CD14-positive monocyte (primary cell): ENCODE results near the gene MSANTD1. TPM values are rescaled to one million over a fixed set of nuclear protein-coding genes. Genes with fewer than 3 reads are reported as not detected.

Experiments
- DNase-seq, 3 donors: peaks; one replicate each; pipeline ENCODE4 v3.0.0-alpha.2; 2011 to 2022
- H2AFZ ChIP-seq: 2 replicates; pipeline ENCODE4 v1.6.0; 2012; ENCODE audit warnings: mild to moderate bottlenecking, low read depth, low read length, inconsistent platforms; ENCODE audit not compliant: insufficient read depth, poor library complexity, severe bottlenecking
- H3K27ac ChIP-seq, 2 donors: 1 replicate in 1 of 2; 2 replicates in 1 of 2; pipeline ENCODE4 v1.5.1; 2012 to 2013; ENCODE audit warnings: low read length in 2 of 2, control low read depth in 1 of 2, inconsistent platforms in 1 of 2, low read depth in 1 of 2, mild to moderate bottlenecking in 1 of 2
- H3K27me3 ChIP-seq, 2 donors: one replicate each; pipeline versions ENCODE4 v1.6.0 to v1.6.1; 2011 to 2013; ENCODE audit warnings: low read length in 2 of 2; ENCODE audit not compliant: control insufficient read depth in 2 of 2, insufficient read depth in 2 of 2
- H3K36me3 ChIP-seq, 2 donors: replicated peaks in 1 of 2; 1 replicate in 1 of 2; 2 replicates in 1 of 2; pipeline versions ENCODE4 v1.5.1 to v1.6.1; 2012 to 2013; ENCODE audit warnings: low read length in 2 of 2, control low read depth in 1 of 2, inconsistent platforms in 1 of 2, mild to moderate bottlenecking in 1 of 2; ENCODE audit not compliant: insufficient read depth in 2 of 2, control insufficient read depth in 1 of 2
- H3K4me1 ChIP-seq, 2 donors: 1 replicate in 1 of 2; 2 replicates in 1 of 2; pipeline versions ENCODE4 v1.5.1 to v1.6.1; 2012 to 2013; ENCODE audit warnings: low read length in 2 of 2, control low read depth in 1 of 2, inconsistent platforms in 1 of 2, mild to moderate bottlenecking in 1 of 2, moderate library complexity in 1 of 2; ENCODE audit not compliant: insufficient read depth in 2 of 2, control insufficient read depth in 1 of 2
- H3K4me2 ChIP-seq: replicated peaks from 2 replicates; pipeline ENCODE3; 2012; ENCODE audit warnings: low read length, moderate library complexity, mild to moderate bottlenecking; ENCODE audit not compliant: poor library complexity, severe bottlenecking; ENCODE audit errors: extremely low read depth
- H3K4me3 ChIP-seq, 3 experiments: fragments of 200-600 bp in 1 of 3; sonication (generic) in 1 of 3; replicated peaks in 1 of 3; 1 replicate in 2 of 3; 2 replicates in 1 of 3; pipeline ENCODE4 v1.5.1; 2011 to 2013; ENCODE audit warnings: low read length in 3 of 3, mild to moderate bottlenecking in 3 of 3, control low read depth in 2 of 3, low read depth in 2 of 3, inconsistent platforms in 1 of 3, moderate library complexity in 1 of 3
- H3K79me2 ChIP-seq: 2 replicates; pipeline ENCODE4 v1.6.0; 2012; ENCODE audit warnings: mild to moderate bottlenecking, control low read depth, inconsistent platforms, low read length, moderate library complexity; ENCODE audit not compliant: insufficient read depth
- H3K9ac ChIP-seq: 2 replicates; pipeline ENCODE4 v1.6.0; 2017; ENCODE audit warnings: low read length, mild to moderate bottlenecking; ENCODE audit not compliant: insufficient read depth, poor library complexity, severe bottlenecking
- H3K9me3 ChIP-seq, 2 donors: replicated peaks in 1 of 2; 1 replicate in 1 of 2; 2 replicates in 1 of 2; pipeline versions ENCODE4 v1.5.1 to v1.6.1; 2012 to 2013; ENCODE audit warnings: low read length in 2 of 2, control low read depth in 1 of 2; ENCODE audit not compliant: control insufficient read depth in 1 of 2, insufficient read depth in 1 of 2
- H4K20me1 ChIP-seq: 2 replicates; pipeline ENCODE4 v1.6.0; 2012; ENCODE audit warnings: mild to moderate bottlenecking, low read length, control low read depth, moderate library complexity; ENCODE audit not compliant: insufficient read depth
- H3K27ac Mint-ChIP-seq, 7 donors: one replicate each; pipeline ENCODE4 v1.8.0; 2020; ENCODE audit warnings: mild to moderate bottlenecking in 7 of 7, mixed read lengths in 7 of 7, moderate library complexity in 6 of 7, inconsistent platforms in 2 of 7
- H3K27me3 Mint-ChIP-seq, 3 donors: one replicate each; pipeline ENCODE4 v1.8.0; 2021 to 2022; ENCODE audit warnings: low read depth in 3 of 3, mild to moderate bottlenecking in 3 of 3, mixed read lengths in 3 of 3, moderate library complexity in 3 of 3, inconsistent platforms in 1 of 3
- H3K36me3 Mint-ChIP-seq, 2 donors: one replicate each; pipeline ENCODE4 v1.8.0; 2020; ENCODE audit warnings: mixed read lengths in 2 of 2, inconsistent platforms in 1 of 2, mild to moderate bottlenecking in 1 of 2
- H3K4me1 Mint-ChIP-seq: one replicate; pipeline ENCODE4 v1.8.0; 2020; ENCODE audit warnings: mild to moderate bottlenecking, mixed read lengths
- H3K4me3 Mint-ChIP-seq, 2 donors: one replicate each; pipeline ENCODE4 v1.8.0; 2020; ENCODE audit warnings: mild to moderate bottlenecking in 2 of 2, mixed read lengths in 2 of 2, moderate library complexity in 1 of 2
- H3K9me3 Mint-ChIP-seq, 7 donors: one replicate each; pipeline ENCODE4 v1.8.0; 2020 to 2022; ENCODE audit warnings: mixed read lengths in 7 of 7, mild to moderate bottlenecking in 6 of 7, moderate library complexity in 6 of 7, inconsistent platforms in 2 of 7
- WGBS: methylation state at CpG from one replicate; pipeline ENCODE4 v1.1.5; 2013; ENCODE audit warnings: missing lambda C conversion rate; ENCODE audit not compliant: insufficient coverage; 5-methylcytosine and 5-hydroxymethylcytosine counted together
- intact Hi-C, 2 donors: fragments of 100-400 bp; cut with micrococcal nuclease; formaldehyde crosslinking; loops; one replicate each; pipeline versions ENCODE4 v1.15.0 to v1.15.1; 2023
- polyA plus RNA-seq, 3 donors: library from polyadenylated mRNA; depleted of rRNA in 1 of 3; unstranded in 2 of 3; stranded (reverse) in 1 of 3; fragments of 300-500 nt in 2 of 3; fragments of >200 nt in 1 of 3; fragmentation: Illumina TruSeq in 2 of 3; gene quantifications; 1 replicate in 2 of 3; 2 replicates in 1 of 3; pipeline ENCODE4 v1.2.3, GENCODE V29; 2012 to 2021
- TF ChIP-seq, protein P1 (sequence below): fragments of 200-600 bp; IDR thresholded peaks from one replicate; pipeline ENCODE4 v1.8.0; 2022; ENCODE audit warnings: antibody characterized with exemption, mild to moderate bottlenecking

Gene MSANTD1
- polyA plus RNA-seq, 3 donors, result 0.52 TPM; not detected in 2

DNA sequence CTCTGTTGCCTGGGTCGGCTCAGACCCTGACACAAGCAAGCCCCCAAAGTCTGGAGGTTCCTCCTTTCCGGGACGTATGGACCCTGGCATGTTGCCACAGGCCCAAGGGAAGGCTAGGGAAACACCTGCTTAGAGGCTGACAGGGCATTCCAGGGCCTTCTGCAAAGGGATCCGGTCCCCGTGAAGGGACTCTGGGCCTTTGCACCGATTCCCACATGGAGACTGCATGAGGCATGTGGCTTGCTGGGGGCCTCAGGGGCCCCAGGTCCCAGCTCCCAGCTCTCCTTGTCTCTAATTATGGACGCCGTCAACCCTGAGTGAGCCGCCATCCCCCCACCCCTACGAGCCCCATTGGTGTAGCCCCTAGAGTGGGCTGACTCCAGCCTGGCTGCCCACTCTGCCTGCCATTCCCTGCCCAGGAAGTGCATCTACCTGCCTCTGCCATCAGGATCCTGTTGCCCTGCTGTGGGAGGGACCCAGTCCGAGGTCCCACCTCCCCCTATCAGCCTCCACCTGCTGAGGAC lies 39.7 kb downstream of the MSANTD1 start:
- WGBS, result 49% methylated on average over 10 of the region's 11 CpGs
- Histone ChIP-seq H3K4me3 (no peak overlapping the region), H3K36me3 (no peaks in the 10 kb centered on the region), H3K4me1 (peaks cover 39 to 49% of the 10 kb centered on the region in 2 donors), H3K27ac (no peak overlapping the region), H3K27me3 (peaks cover 0 to 1% of the 10 kb centered on the region in 2 donors), H2AFZ (no peak overlapping the region), H3K9me3 (no peaks in the 10 kb centered on the region), H3K79me2 (no peaks in the 10 kb centered on the region), H3K4me2 (no peak overlapping the region), H3K9ac (no peak overlapping the region), H4K20me1 (no peaks in the 10 kb centered on the region)
- Mint-ChIP-seq H3K27me3 (peaks cover 18 to 30% (median 24%) of the 10 kb centered on the region in 3 donors), H3K9me3 (no peaks in the 10 kb centered on the region), H3K4me1 (peaks cover 36% of the 10 kb centered on the region), H3K4me3 (peak overlapping the region in 1 of 2 donors; percentile 51), H3K27ac (peak overlapping the region in 1 of 7 donors; percentile 37), H3K36me3 (peaks cover 0 to 10% of the 10 kb centered on the region in 2 donors)
- TF ChIP-seq, protein P1, sequence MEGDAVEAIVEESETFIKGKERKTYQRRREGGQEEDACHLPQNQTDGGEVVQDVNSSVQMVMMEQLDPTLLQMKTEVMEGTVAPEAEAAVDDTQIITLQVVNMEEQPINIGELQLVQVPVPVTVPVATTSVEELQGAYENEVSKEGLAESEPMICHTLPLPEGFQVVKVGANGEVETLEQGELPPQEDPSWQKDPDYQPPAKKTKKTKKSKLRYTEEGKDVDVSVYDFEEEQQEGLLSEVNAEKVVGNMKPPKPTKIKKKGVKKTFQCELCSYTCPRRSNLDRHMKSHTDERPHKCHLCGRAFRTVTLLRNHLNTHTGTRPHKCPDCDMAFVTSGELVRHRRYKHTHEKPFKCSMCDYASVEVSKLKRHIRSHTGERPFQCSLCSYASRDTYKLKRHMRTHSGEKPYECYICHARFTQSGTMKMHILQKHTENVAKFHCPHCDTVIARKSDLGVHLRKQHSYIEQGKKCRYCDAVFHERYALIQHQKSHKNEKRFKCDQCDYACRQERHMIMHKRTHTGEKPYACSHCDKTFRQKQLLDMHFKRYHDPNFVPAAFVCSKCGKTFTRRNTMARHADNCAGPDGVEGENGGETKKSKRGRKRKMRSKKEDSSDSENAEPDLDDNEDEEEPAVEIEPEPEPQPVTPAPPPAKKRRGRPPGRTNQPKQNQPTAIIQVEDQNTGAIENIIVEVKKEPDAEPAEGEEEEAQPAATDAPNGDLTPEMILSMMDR, result no peak
- no peak for DNase-seq
- intact Hi-C loops, result no loop called here

DNA sequence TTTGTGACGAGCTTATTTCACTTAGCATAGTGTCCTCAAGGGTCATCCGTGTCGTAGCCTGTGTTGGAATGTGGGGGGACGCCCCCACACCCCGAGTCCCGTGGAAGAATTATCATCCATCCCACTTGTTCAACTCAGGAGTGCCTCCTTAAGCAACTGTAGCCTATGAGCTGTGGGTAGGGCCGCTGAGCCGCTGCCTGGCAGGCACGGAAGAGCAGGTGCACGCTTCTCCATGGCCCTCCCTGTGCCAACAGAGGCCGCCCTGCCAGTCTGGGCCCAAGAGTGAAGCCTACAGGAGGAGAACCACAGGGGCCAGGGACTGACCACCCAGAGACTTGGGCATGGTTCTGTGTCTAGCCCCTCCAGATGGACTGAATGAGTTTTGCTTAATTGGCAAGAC lies 41.5 kb downstream of the MSANTD1 start:
- H4K20me1 ChIP-seq, result no peaks in the 10 kb centered on the region
- no peak overlapping the region for H3K27ac ChIP-seq
- Mint-ChIP-seq H3K27me3 (peaks cover 19 to 34% (median 29%) of the 10 kb centered on the region in 3 donors), H3K4me1 (peaks cover 40% of the 10 kb centered on the region), H3K4me3 (no peak overlapping the region), H3K36me3 (peaks cover 3 to 10% of the 10 kb centered on the region in 2 donors), H3K27ac (no peak overlapping the region), H3K9me3 (peaks cover 0 to 3% (median 0%) of the 10 kb centered on the region in 7 donors)
- peaks cover 0 to 3% of the 10 kb centered on the region in 2 donors for H3K27me3 ChIP-seq
- no peak overlapping the region for H2AFZ ChIP-seq
- H3K79me2 ChIP-seq, result no peaks in the 10 kb centered on the region
- DNase-seq, result no peak
- no peaks in the 10 kb centered on the region for H3K36me3 ChIP-seq
- no peak overlapping the region for H3K9ac ChIP-seq
- H3K4me1 ChIP-seq, result peaks cover 35 to 47% of the 10 kb centered on the region in 2 donors
- no peaks in the 10 kb centered on the region for H3K9me3 ChIP-seq
- WGBS, result 98% methylated on average over 8 of the region's 11 CpGs
- TF ChIP-seq, protein P1, result no peak
- intact Hi-C loops, result loop anchor here (5.0 to 10.0 kb wide), 3 partner anchors 63 to 328 kb away; partner anchors contain the start of genes GRK4 (in 1 of the 2), HTT (in 1 of the 2), HTT-AS (in 1 of the 2) and NOP14 (in 1 of the 2)
- no peak overlapping the region for H3K4me2 ChIP-seq
- H3K4me3 ChIP-seq, result no peak overlapping the region
